Measurements from ENCODE around the gene DNMT3L.
"Not testable (repeated sequence)": the region's sequence is repeated elsewhere in the genome, so short reads cannot be mapped to it uniquely, and the experiment has no call there.

DNMT3L gene

GRCh38 chr21:44303490-44303981 is 41.8 kb upstream of the DNMT3L start:
- no peak for DNase-seq (ENCODE audit: low read depth)
- in situ Hi-C loops (cut with HindIII; ENCODE audit: low sequenced_read_pairs) = no loop called here
- H3K4me3 ChIP-seq (ENCODE audit: low read depth, low read length) = no peak overlapping the region
- TF ChIP-seq CTCF (IDR thresholded peaks at IDR 0.05; ENCODE audit: low read depth, low read length, missing control alignments) = no peak

GRCh38 chr21:44302573-44303401 is 41.1 kb upstream of the DNMT3L start:
- in situ Hi-C loops (cut with HindIII; ENCODE audit: low sequenced_read_pairs) = not testable (repeated sequence)

GRCh38 chr21:44301961-44302406 is 40.3 kb upstream of the DNMT3L start:
- in situ Hi-C loops (cut with HindIII; ENCODE audit: low sequenced_read_pairs) = no loop called here
- no peak for DNase-seq (ENCODE audit: low read depth)
- no peak for TF ChIP-seq CTCF (IDR thresholded peaks at IDR 0.05; ENCODE audit: low read depth, low read length, missing control alignments)
- H3K4me3 ChIP-seq (ENCODE audit: low read depth, low read length) = no peak overlapping the region

More at GRCh38 chr21:44302573-44303401, 41.1 kb upstream of the DNMT3L start:
- DNase-seq (ENCODE audit: low read depth); H3K4me3 ChIP-seq (ENCODE audit: low read depth, low read length): not testable (repeated sequence)

GRCh38 chr21:44301141-44301540 is 39.4 kb upstream of the DNMT3L start:
- no peak for DNase-seq (ENCODE audit: low read depth)
- peak overlapping the region; percentile 71 for H3K4me3 ChIP-seq (ENCODE audit: low read depth, low read length)
- TF ChIP-seq CTCF (IDR thresholded peaks at IDR 0.05; ENCODE audit: low read depth, low read length, missing control alignments) = no peak
- in situ Hi-C loops (cut with HindIII; ENCODE audit: low sequenced_read_pairs) = no loop called here

GRCh38 chr21:44300262-44300959 is 38.7 kb upstream of the DNMT3L start:
- DNase-seq (ENCODE audit: low read depth) = no peak
- no peak for TF ChIP-seq CTCF (IDR thresholded peaks at IDR 0.05; ENCODE audit: low read depth, low read length, missing control alignments)
- H3K4me3 ChIP-seq (ENCODE audit: low read depth, low read length) = peak overlapping the region; percentile 71
- in situ Hi-C loops (cut with HindIII; ENCODE audit: low sequenced_read_pairs) = no loop called here

DNA sequence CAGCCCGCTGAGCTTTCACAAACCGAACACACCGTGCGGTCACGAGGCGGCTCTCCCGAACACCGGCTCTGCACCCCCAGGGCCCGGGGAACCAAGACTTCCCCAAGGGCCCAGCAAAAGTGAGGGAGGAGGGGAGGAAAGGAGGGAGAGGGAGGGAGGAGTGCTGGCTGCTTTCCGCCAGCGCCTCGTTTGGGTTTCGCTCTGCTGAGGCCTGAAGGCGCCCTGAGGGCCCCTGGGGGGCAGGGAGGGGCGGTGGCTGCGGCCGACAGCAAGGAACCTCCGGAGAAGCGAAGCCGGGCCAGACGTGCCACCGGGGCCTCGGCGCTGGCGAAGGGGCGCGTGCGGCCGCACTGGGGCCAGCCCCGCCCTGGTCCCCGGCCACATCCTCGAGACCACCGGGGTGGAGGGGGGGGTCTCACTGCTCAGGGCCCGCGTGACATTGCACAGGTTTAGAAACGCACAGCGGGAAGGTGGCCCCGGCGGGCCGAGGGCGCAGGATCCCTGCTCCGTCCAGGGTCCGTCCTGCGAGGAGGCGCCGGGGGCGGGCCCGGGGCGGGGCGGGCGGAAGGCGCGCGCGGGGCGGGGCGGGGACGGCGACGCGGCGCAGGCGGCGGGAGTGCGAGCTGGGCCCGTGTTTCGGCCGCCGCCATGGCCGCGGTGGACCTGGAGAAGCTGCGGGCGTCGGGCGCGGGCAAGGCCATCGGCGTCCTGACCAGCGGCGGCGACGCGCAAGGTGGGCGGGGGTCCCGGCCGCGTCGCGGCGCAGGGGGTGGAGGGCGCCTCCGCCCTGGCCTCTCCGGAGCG is 38.0 kb upstream of the DNMT3L start, which contains the start of gene PFKL:
Gene PFKL (plus strand): TSS at position 596 of the 804 bp plus-strand sequence. CDS start 53 bp downstream, at position 649.
- TF ChIP-seq CTCF (IDR thresholded peaks at IDR 0.05; ENCODE audit: low read depth, low read length, missing control alignments) = no peak
- no peak for DNase-seq (ENCODE audit: low read depth)
- peak within 1 kb of the TSS; percentile 71 for H3K4me3 ChIP-seq (ENCODE audit: low read depth, low read length)
- in situ Hi-C loops (cut with HindIII; ENCODE audit: low sequenced_read_pairs) = no loop called here
